Measurements from ENCODE around the gene IGF1R. TPM values are rescaled to one million over a fixed set of nuclear protein-coding genes. Genes with fewer than 3 reads are reported as not detected.

IGF1R gene
- total RNA-seq, 1 donor from 2014 or later: 131 TPM

DNA sequence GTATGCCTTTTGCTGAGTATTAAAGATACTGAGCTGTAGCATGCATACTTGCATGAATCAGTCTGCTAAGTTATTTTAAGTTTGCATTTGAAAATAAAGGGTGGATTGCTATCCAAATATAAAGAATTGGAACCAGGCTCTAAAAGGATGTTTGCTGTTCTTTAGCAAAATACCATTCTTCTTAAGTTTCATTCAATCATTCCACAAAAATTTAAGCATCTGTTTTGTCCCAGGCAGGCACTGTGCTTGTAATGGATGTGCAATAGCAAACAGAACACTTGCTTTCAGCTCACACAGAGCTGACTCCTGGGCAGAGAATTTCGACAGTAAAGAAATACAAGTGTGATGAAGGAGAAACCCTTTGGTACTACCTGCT, 208.2 kb downstream of the IGF1R start:
- TF ChIP-seq, protein P1, sequence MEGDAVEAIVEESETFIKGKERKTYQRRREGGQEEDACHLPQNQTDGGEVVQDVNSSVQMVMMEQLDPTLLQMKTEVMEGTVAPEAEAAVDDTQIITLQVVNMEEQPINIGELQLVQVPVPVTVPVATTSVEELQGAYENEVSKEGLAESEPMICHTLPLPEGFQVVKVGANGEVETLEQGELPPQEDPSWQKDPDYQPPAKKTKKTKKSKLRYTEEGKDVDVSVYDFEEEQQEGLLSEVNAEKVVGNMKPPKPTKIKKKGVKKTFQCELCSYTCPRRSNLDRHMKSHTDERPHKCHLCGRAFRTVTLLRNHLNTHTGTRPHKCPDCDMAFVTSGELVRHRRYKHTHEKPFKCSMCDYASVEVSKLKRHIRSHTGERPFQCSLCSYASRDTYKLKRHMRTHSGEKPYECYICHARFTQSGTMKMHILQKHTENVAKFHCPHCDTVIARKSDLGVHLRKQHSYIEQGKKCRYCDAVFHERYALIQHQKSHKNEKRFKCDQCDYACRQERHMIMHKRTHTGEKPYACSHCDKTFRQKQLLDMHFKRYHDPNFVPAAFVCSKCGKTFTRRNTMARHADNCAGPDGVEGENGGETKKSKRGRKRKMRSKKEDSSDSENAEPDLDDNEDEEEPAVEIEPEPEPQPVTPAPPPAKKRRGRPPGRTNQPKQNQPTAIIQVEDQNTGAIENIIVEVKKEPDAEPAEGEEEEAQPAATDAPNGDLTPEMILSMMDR (IDR thresholded peaks at IDR 0.05; ENCODE audit: unreplicated experiment): no peak
- DNase-seq (ENCODE audit: low spot score): no peak
- Mint-ChIP-seq H3K27me3 (ENCODE audit: unreplicated experiment) (peaks cover 17% of the 10 kb centered on the region), H3K27ac (ENCODE audit: unreplicated experiment) (no peak overlapping the region), H3K4me1 (ENCODE audit: unreplicated experiment) (peaks cover 49% of the 10 kb centered on the region), H3K9me3 (ENCODE audit: unreplicated experiment) (no peaks in the 10 kb centered on the region), H3K36me3 (ENCODE audit: low read depth, unreplicated experiment) (no peaks in the 10 kb centered on the region), H3K4me3 (ENCODE audit: unreplicated experiment) (no peak overlapping the region)

DNA sequence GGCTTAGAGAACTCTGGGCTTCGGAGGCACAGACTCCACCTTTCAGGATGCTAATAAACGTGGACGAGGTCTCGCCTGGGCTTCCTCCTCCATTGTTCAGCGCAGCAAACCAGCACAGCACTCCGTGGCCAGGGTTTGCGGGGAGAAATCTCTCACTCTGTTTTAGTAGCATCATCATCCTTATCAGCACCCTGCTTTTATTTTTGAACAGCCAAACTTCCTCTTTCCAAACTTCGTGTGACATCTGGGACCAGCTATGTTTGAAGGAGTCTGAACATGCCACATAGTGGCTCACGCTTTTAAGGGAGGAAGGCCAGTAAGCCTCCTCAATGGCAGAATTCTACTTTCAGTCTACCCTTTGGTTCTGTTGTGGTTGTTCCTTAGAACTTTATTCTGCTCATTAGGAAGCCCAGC, 210.3 kb downstream of the IGF1R start:
- H3K4me3 Mint-ChIP-seq (ENCODE audit: unreplicated experiment): no peak overlapping the region
- H3K36me3 Mint-ChIP-seq (ENCODE audit: low read depth, unreplicated experiment): no peaks in the 10 kb centered on the region
- H3K9me3 Mint-ChIP-seq (ENCODE audit: unreplicated experiment): no peaks in the 10 kb centered on the region
- peaks cover 4% of the 10 kb centered on the region for H3K27me3 Mint-ChIP-seq (ENCODE audit: unreplicated experiment)
- TF ChIP-seq, protein P1 (IDR thresholded peaks at IDR 0.05; ENCODE audit: unreplicated experiment): no peak
- H3K27ac Mint-ChIP-seq (ENCODE audit: unreplicated experiment): peak overlapping the region; percentile 32
- peaks cover 46% of the 10 kb centered on the region for H3K4me1 Mint-ChIP-seq (ENCODE audit: unreplicated experiment)
- no peak for DNase-seq (ENCODE audit: low spot score)

DNA sequence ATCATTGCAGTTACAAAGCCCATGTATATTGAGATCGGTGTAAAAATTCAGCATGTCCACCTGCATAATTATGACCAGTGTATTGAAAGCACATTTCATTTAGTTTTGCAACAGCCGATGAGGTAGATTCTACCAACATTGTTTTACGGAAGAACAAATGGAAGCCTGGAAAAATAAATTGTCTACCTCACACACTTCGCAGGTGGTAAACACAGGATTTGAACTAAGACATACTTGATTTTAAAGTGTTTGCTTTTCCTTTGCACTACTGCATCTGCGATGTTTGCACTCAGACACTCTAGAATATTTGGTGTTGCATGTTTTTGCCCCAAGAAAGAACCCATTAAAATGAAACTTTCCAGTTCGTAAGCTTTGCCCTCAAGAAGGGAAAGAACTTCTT, 210.8 kb downstream of the IGF1R start:
- H3K27ac Mint-ChIP-seq (ENCODE audit: unreplicated experiment): no peak overlapping the region
- no peaks in the 10 kb centered on the region for H3K36me3 Mint-ChIP-seq (ENCODE audit: low read depth, unreplicated experiment)
- TF ChIP-seq, protein P1 (IDR thresholded peaks at IDR 0.05; ENCODE audit: unreplicated experiment): no peak
- no peak for DNase-seq (ENCODE audit: low spot score)
- H3K9me3 Mint-ChIP-seq (ENCODE audit: unreplicated experiment): no peaks in the 10 kb centered on the region
- H3K4me1 Mint-ChIP-seq (ENCODE audit: unreplicated experiment): peaks cover 42% of the 10 kb centered on the region
- peaks cover 4% of the 10 kb centered on the region for H3K27me3 Mint-ChIP-seq (ENCODE audit: unreplicated experiment)
- H3K4me3 Mint-ChIP-seq (ENCODE audit: unreplicated experiment): no peak overlapping the region

DNA sequence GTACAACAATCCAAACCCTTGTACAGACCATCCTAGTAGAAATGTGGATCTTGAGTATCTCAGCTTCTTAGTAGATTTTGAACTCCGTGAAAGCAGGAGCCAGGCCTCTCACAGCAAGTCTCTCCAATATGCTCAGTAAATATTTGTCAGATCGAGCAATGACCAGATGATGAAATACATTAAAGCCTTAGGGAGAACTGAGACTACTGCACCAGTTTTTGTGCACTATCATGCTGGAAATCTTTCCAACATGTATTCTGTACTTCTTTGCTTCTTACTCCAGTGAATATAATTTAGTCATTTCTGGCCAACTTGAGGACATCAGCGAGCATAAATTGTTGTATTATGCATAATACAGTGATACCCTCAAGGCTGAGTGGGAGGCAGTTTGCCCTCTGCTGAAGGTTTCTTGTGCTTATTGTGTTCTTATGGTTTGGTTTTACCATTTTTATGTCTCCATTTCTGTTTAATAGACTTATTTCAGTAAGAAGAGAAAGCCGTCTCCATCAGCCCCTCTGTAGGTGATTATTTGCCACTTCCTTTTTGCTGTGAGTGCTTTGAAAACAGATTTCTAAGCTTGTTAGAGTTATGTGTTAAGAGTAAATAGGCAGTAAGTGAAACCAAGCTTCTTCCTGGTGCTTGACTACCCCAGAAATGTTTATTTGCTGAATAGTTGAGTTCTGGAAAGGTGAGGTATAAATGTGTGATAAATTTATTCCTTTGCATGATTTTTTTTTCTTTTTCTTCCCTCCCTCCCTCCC, 212.1 kb downstream of the IGF1R start:
- peaks cover 34% of the 10 kb centered on the region for H3K4me1 Mint-ChIP-seq (ENCODE audit: unreplicated experiment)
- no peak overlapping the region for H3K27ac Mint-ChIP-seq (ENCODE audit: unreplicated experiment)
- no peak overlapping the region for H3K4me3 Mint-ChIP-seq (ENCODE audit: unreplicated experiment)

DNA sequence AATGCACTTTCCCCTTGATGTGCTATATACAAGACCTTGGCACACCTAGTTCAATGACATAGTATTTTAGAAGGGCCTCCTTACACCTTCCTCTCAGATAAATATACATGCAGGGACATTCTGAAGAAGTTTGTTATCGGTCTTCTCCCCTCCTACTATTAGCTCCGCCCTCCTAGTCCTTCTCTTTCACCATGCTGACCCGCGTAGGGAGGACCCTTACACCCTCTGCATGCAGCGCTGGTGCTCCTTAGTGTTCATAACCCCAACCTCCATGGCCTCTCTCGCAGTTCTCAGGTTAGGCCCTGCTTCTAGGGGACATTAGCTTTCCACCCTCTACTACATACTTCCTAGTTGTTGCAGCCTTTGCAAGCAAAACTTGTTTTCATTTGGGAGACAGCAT, 212.8 kb downstream of the IGF1R start:
- H3K9me3 Mint-ChIP-seq (ENCODE audit: unreplicated experiment): no peaks in the 10 kb centered on the region
- DNase-seq (ENCODE audit: low spot score): no peak
- TF ChIP-seq, protein P1 (IDR thresholded peaks at IDR 0.05; ENCODE audit: unreplicated experiment): no peak
- H3K4me3 Mint-ChIP-seq (ENCODE audit: unreplicated experiment): no peak overlapping the region
- H3K27ac Mint-ChIP-seq (ENCODE audit: unreplicated experiment): no peak overlapping the region
- H3K4me1 Mint-ChIP-seq (ENCODE audit: unreplicated experiment): peaks cover 39% of the 10 kb centered on the region
- H3K36me3 Mint-ChIP-seq (ENCODE audit: low read depth, unreplicated experiment): no peaks in the 10 kb centered on the region
- H3K27me3 Mint-ChIP-seq (ENCODE audit: unreplicated experiment): peaks cover 4% of the 10 kb centered on the region

More for the DNA sequence above, 212.1 kb downstream of the IGF1R start:
- Mint-ChIP-seq H3K27me3 (ENCODE audit: unreplicated experiment) (peaks cover 4% of the 10 kb centered on the region), H3K36me3 (ENCODE audit: low read depth, unreplicated experiment) (no peaks in the 10 kb centered on the region), H3K9me3 (ENCODE audit: unreplicated experiment) (no peaks in the 10 kb centered on the region)
- TF ChIP-seq, protein P1 (IDR thresholded peaks at IDR 0.05; ENCODE audit: unreplicated experiment): no peak
- no peak for DNase-seq (ENCODE audit: low spot score)

Measured in endothelial cell (in vitro differentiated cells).